ENCODE results near the gene PARD3.

Gene PARD3

DNA sequence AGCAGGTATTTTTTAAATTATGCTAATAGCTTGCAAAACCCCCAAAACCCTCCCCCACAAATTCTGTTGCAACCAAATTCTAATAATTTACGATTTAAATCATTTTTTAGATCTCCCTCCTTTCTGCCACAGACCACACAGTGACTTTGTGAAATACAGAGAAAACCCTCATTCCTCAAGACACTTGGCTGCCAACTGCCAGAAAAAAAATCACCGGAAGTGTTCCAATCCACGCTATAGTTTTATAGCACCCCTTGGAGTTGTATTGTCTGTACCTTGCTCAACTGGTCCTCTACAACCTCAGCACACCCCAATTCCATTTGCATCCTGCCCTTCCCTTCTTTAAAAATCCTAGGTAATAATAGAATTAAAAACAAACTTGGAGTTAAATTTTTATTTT, 560.1 kb downstream of the PARD3 start:
- Histone ChIP-seq H3K4me1 (no peaks in the 10 kb centered on the region), H3K27me3 (ENCODE audit: low read depth) (no peaks in the 10 kb centered on the region), H3K36me3 (replicated peaks) (no peaks in the 10 kb centered on the region), H3K9me3 (no peaks in the 10 kb centered on the region), H3K4me3 (no peak overlapping the region)
- DNase-seq (ENCODE audit: low spot score in 2 of 2), result no peak
- in situ Hi-C loops (cut with MboI; ENCODE audit: low sequenced_read_pairs), result no loop called here

DNA sequence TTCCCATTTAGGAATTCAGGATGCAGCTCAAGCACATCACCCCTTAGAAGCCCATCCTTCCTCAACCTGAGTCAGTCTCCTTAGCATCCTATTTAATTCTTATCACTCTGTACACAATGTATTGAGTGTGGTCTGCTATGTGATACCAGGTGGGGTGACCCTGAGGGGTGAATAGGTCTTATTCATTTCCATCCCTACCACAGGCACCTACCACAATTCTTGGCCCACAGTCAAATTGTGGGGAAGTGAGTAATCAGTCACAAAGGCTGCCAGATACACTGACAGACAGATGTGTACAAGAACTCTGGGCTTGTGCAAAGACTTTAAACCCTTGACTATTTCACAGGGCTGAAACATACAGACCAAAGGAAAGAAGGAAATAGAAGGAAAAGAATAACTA, 560.5 kb downstream of the PARD3 start:
- Histone ChIP-seq H3K9me3 (no peaks in the 10 kb centered on the region), H3K36me3 (replicated peaks) (no peaks in the 10 kb centered on the region), H3K27me3 (ENCODE audit: low read depth) (no peaks in the 10 kb centered on the region), H3K4me1 (no peaks in the 10 kb centered on the region), H3K4me3 (no peak overlapping the region)
- DNase-seq (ENCODE audit: low spot score in 2 of 2), result no peak
- in situ Hi-C loops (cut with MboI; ENCODE audit: low sequenced_read_pairs), result no loop called here

GRCh38 chr10:34252111-34252510, 563.0 kb downstream of the PARD3 start:
- DNase-seq (ENCODE audit: low spot score in 2 of 2), result no peak
- in situ Hi-C loops (cut with MboI; ENCODE audit: low sequenced_read_pairs), result no loop called here
- H3K36me3 ChIP-seq (replicated peaks), result no peaks in the 10 kb centered on the region

GRCh38 chr10:34251177-34251576, 563.9 kb downstream of the PARD3 start:
- Histone ChIP-seq H3K4me1 (no peaks in the 10 kb centered on the region), H3K4me3 (no peak overlapping the region), H3K27me3 (ENCODE audit: low read depth) (no peaks in the 10 kb centered on the region), H3K9me3 (no peaks in the 10 kb centered on the region), H3K36me3 (replicated peaks) (no peaks in the 10 kb centered on the region)
- in situ Hi-C loops (cut with MboI; ENCODE audit: low sequenced_read_pairs), result no loop called here
- DNase-seq (ENCODE audit: low spot score in 2 of 2), result no peak

More at GRCh38 chr10:34252111-34252510, 563.0 kb downstream of the PARD3 start:
- H3K4me3 ChIP-seq, result no peak overlapping the region
- H3K27me3 ChIP-seq (ENCODE audit: low read depth), result no peaks in the 10 kb centered on the region
- H3K9me3 ChIP-seq, result no peaks in the 10 kb centered on the region
- no peaks in the 10 kb centered on the region for H3K4me1 ChIP-seq

DNA sequence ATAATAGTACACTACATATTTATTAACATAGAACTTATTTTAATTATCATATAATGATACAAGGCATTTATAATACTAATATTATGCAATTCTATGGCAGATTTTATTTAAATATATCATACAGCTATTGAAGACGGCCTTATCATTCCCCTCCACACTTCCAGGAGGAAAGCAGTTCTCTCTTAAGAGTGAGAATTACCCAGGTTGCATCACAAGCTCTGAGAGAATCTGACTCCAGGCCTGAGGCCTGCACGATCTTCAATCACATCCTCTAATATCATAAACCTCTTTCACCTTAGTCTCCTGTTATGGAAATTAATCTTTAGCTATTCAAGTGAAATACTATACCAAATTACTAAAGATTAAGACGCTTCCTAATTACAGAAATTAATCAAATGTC, 564.4 kb downstream of the PARD3 start:
- DNase-seq (ENCODE audit: low spot score in 2 of 2), result no peak
- H3K27me3 ChIP-seq (ENCODE audit: low read depth), result no peaks in the 10 kb centered on the region
- no peaks in the 10 kb centered on the region for H3K36me3 ChIP-seq (replicated peaks)
- H3K4me1 ChIP-seq, result no peaks in the 10 kb centered on the region
- no peak overlapping the region for H3K4me3 ChIP-seq
- H3K9me3 ChIP-seq, result no peaks in the 10 kb centered on the region
- in situ Hi-C loops (cut with MboI; ENCODE audit: low sequenced_read_pairs), result no loop called here

DNA sequence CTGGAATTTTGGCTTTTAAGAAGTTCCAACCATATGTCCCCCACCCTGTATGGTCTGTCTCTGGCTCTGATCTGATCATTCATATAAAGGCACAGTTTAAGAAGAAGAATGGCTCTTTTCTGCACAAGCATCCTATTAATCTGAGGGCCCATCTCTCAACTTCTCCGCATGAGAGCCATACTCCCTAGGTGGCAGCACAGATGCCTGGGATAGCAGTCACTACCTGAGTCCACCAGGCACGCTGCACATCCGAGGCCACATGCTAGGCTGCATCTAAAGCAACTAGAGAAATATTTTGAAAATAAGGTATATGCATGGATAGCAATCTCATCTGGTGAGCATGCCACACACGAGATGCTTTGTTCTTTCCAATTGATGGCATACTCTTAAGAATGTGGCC, 565.5 kb downstream of the PARD3 start:
- H3K4me3 ChIP-seq, result no peak overlapping the region
- no peaks in the 10 kb centered on the region for H3K4me1 ChIP-seq
- no peaks in the 10 kb centered on the region for H3K36me3 ChIP-seq (replicated peaks)
- in situ Hi-C loops (cut with MboI; ENCODE audit: low sequenced_read_pairs), result no loop called here
- no peaks in the 10 kb centered on the region for H3K27me3 ChIP-seq (ENCODE audit: low read depth)
- no peaks in the 10 kb centered on the region for H3K9me3 ChIP-seq
- peak in 1 of 2 experiments; percentile 13 for DNase-seq (ENCODE audit: low spot score in 2 of 2)

DNA sequence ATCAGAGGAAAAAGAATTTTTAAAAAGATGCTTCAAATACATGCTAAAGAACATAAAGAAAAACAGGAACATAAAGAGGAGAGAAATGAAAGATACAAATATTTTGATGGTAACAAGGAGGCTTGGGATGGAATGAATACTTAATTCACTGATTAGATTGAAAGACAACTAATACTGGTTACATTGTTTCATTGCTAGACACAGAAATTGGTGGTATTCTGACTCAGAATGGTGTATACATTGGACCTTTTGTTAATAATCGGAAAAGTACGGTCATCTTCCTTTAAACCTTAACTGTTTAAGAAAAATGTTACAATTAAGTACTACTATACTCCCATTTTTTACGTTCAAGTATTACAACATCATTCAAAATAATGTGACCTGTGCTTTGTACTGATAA, 567.5 kb downstream of the PARD3 start:
- Histone ChIP-seq H3K27me3 (ENCODE audit: low read depth) (no peaks in the 10 kb centered on the region), H3K36me3 (replicated peaks) (no peaks in the 10 kb centered on the region), H3K4me3 (no peak overlapping the region), H3K4me1 (no peaks in the 10 kb centered on the region), H3K9me3 (no peaks in the 10 kb centered on the region)
- in situ Hi-C loops (cut with MboI; ENCODE audit: low sequenced_read_pairs), result no loop called here
- DNase-seq (ENCODE audit: low spot score in 2 of 2), result no peak

GRCh38 chr10:34244756-34245484, 570.2 kb downstream of the PARD3 start:
- no peak overlapping the region for H3K4me3 ChIP-seq
- no peaks in the 10 kb centered on the region for H3K9me3 ChIP-seq
- H3K4me1 ChIP-seq, result no peaks in the 10 kb centered on the region
- H3K27me3 ChIP-seq (ENCODE audit: low read depth), result no peaks in the 10 kb centered on the region
- H3K36me3 ChIP-seq (replicated peaks), result no peaks in the 10 kb centered on the region
- no peak for DNase-seq (ENCODE audit: low spot score in 2 of 2)
- in situ Hi-C loops (cut with MboI; ENCODE audit: low sequenced_read_pairs), result no loop called here

DNA sequence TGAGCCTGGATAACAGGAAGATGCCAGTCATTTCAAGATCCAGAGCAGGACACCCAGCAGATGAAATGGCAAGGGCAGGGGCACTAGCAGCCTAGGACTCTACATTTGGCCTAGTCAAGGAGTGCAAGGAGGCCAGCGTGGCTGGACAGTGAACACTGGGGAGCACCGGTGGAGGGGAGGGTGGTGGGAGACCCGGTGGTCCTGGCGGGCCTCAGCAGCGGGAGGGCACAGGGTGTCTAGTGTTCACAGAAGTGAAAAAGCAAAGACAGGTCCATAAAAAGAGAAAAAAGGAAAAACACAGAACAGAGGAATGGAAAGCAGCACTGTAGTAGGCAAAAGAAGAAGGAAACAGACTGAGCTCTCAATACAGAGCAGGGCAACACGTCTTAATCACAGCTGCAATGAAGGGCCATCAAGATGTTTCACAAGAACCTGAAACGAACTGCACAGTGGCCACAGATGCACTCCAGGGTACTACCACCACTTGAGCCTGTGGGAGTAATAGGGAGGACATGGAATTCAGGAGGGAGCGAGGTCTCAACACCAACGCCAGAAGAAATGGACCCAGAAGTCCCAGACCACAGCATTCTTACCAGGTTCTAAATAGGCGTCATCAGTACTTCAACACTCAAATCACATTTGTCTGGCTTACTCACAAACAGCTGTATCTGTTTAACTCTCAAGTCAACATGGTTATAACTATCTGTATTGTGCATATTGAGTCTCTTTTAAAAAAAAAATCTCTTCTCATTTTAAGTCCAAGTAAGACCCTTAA, 573.7 kb downstream of the PARD3 start:
- no peaks in the 10 kb centered on the region; the same call in 1 of the 2 replicates for H3K4me1 ChIP-seq
- DNase-seq (ENCODE audit: low spot score in 2 of 2), result no peak
- no peaks in the 10 kb centered on the region for H3K36me3 ChIP-seq (replicated peaks)
- no peaks in the 10 kb centered on the region for H3K27me3 ChIP-seq (ENCODE audit: low read depth)
- no peaks in the 10 kb centered on the region for H3K9me3 ChIP-seq
- H3K4me3 ChIP-seq, result no peak overlapping the region
- in situ Hi-C loops (cut with MboI; ENCODE audit: low sequenced_read_pairs), result no loop called here

- H3K36me3 ChIP-seq (replicated peaks), result no peaks in the 10 kb centered on the region
Observed at GRCh38 chr10:34240039-34240438, 575.1 kb downstream of the PARD3 start.

GRCh38 chr10:34237898-34238455, 577.1 kb downstream of the PARD3 start:
- Histone ChIP-seq H3K4me1 (peaks cover 5% of the 10 kb centered on the region), H3K36me3 (replicated peaks) (no peaks in the 10 kb centered on the region), H3K4me3 (no peak overlapping the region), H3K27me3 (ENCODE audit: low read depth) (no peaks in the 10 kb centered on the region), H3K9me3 (no peaks in the 10 kb centered on the region)
- in situ Hi-C loops (cut with MboI; ENCODE audit: low sequenced_read_pairs), result no loop called here
- no peak for DNase-seq (ENCODE audit: low spot score in 2 of 2)

More at GRCh38 chr10:34240039-34240438, 575.1 kb downstream of the PARD3 start:
- Histone ChIP-seq H3K27me3 (ENCODE audit: low read depth) (no peaks in the 10 kb centered on the region), H3K4me1 (peaks cover 5% of the 10 kb centered on the region), H3K9me3 (no peaks in the 10 kb centered on the region), H3K4me3 (no peak overlapping the region)
- in situ Hi-C loops (cut with MboI; ENCODE audit: low sequenced_read_pairs), result no loop called here
- DNase-seq (ENCODE audit: low spot score in 2 of 2), result no peak

DNA sequence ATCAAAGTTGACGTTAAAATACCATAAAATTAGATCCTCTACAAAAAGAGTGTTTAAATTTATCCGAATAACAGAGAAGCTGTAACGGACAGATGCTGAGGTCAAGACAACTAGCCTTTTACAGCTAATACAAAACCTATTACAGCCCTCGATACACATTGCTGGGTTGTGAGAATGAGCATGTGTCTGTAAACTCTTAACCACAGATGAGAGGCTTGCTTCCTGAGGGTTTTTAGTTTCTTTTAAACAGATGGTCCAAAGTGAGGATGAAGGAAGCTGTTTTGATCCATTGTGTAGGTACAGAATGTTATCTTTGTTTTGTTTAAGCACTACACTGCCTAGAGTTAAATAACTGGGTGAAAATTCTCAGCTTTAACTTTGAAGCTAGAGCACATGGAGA, 578.2 kb downstream of the PARD3 start:
- Histone ChIP-seq H3K36me3 (replicated peaks) (no peaks in the 10 kb centered on the region), H3K9me3 (no peaks in the 10 kb centered on the region), H3K4me3 (no peak overlapping the region), H3K27me3 (ENCODE audit: low read depth) (no peaks in the 10 kb centered on the region), H3K4me1 (peaks cover 5% of the 10 kb centered on the region)
- in situ Hi-C loops (cut with MboI; ENCODE audit: low sequenced_read_pairs), result no loop called here
- DNase-seq (ENCODE audit: low spot score in 2 of 2), result no peak

GRCh38 chr10:34235164-34235832, 579.8 kb downstream of the PARD3 start:
- H3K27me3 ChIP-seq (ENCODE audit: low read depth), result no peaks in the 10 kb centered on the region
- in situ Hi-C loops (cut with MboI; ENCODE audit: low sequenced_read_pairs), result no loop called here
- no peaks in the 10 kb centered on the region for H3K9me3 ChIP-seq
- peaks cover 5% of the 10 kb centered on the region for H3K4me1 ChIP-seq
- no peaks in the 10 kb centered on the region for H3K36me3 ChIP-seq (replicated peaks)
- DNase-seq (ENCODE audit: low spot score in 2 of 2), result no peak
- H3K4me3 ChIP-seq, result no peak overlapping the region

DNA sequence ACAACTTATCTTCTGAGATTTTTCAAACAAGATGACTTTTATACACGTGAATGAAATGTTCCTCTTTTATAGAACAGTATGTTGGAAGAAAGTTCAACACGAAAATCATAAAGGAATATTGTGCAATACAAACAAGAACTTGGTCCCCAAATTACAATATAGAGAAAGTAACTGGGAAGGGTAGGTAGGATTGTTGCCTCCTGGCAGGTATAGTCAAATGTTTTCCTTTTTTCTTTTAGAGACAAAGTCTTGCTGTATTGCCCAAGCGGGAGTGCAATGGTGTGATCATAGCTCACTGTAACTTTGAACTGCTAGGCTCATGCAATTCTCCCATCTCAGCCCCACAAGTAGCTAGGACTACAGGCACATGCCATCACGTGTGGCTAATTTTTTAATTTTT, 582.6 kb downstream of the PARD3 start:
- no peak overlapping the region for H3K4me3 ChIP-seq
- DNase-seq (ENCODE audit: low spot score in 2 of 2), result no peak
- no peaks in the 10 kb centered on the region for H3K27me3 ChIP-seq (ENCODE audit: low read depth)
- in situ Hi-C loops (cut with MboI; ENCODE audit: low sequenced_read_pairs), result no loop called here
- H3K36me3 ChIP-seq (replicated peaks), result no peaks in the 10 kb centered on the region
- H3K4me1 ChIP-seq, result peaks cover 5% of the 10 kb centered on the region
- no peaks in the 10 kb centered on the region for H3K9me3 ChIP-seq
